ENCODE measurements around the gene MYH11.
"Not testable (repeated sequence)": the region's sequence is repeated elsewhere in the genome, so short reads cannot be mapped to it uniquely, and the experiment has no call there.

Gene MYH11

GRCh38 chr16:15743657-15744056 lies 113.2 kb downstream of the MYH11 start:
- DNase-seq: no peak

GRCh38 chr16:15742716-15743115 lies 114.1 kb downstream of the MYH11 start:
- no peak for DNase-seq

- no peak for DNase-seq
Observed at GRCh38 chr16:15741207-15741871, 115.5 kb downstream of the MYH11 start.

GRCh38 chr16:15739950-15740349 lies 116.9 kb downstream of the MYH11 start:
- no peak for DNase-seq

- DNase-seq: no peak
Observed at GRCh38 chr16:15739464-15739863, 117.4 kb downstream of the MYH11 start.

GRCh38 chr16:15737140-15737644 lies 119.6 kb downstream of the MYH11 start:
- no peak for DNase-seq

GRCh38 chr16:15736529-15736928 lies 120.3 kb downstream of the MYH11 start:
- no peak for DNase-seq

GRCh38 chr16:15735610-15736009 lies 121.2 kb downstream of the MYH11 start:
- DNase-seq: no peak

- no peak for DNase-seq
Observed at GRCh38 chr16:15732416-15732815, 124.4 kb downstream of the MYH11 start.

GRCh38 chr16:15729152-15729551 lies 127.7 kb downstream of the MYH11 start:
- no peak for DNase-seq

- not testable (repeated sequence) for DNase-seq
Observed at GRCh38 chr16:15727697-15728096, 129.1 kb downstream of the MYH11 start.

GRCh38 chr16:15726715-15727114 lies 130.1 kb downstream of the MYH11 start:
- DNase-seq: no peak

GRCh38 chr16:15725641-15726240 lies 131.1 kb downstream of the MYH11 start:
- DNase-seq: no peak

- DNase-seq: no peak
Observed at GRCh38 chr16:15723808-15724207, 133.0 kb downstream of the MYH11 start.

GRCh38 chr16:15721018-15721417 lies 135.8 kb downstream of the MYH11 start:
- no peak for DNase-seq

GRCh38 chr16:15716694-15717447 lies 140.0 kb downstream of the MYH11 start:
- no peak for DNase-seq

- DNase-seq: no peak
Observed at GRCh38 chr16:15715221-15715620, 141.6 kb downstream of the MYH11 start.

GRCh38 chr16:15714393-15715172 lies 142.2 kb downstream of the MYH11 start:
- DNase-seq: no peak

- no peak for DNase-seq
Observed at GRCh38 chr16:15708997-15709396, 147.8 kb downstream of the MYH11 start.

GRCh38 chr16:15708096-15708495 lies 148.7 kb downstream of the MYH11 start:
- DNase-seq: no peak

- no peak for DNase-seq
Observed at GRCh38 chr16:15707332-15707731, 149.5 kb downstream of the MYH11 start.

GRCh38 chr16:15705064-15705565 lies 151.7 kb downstream of the MYH11 start:
- no peak for DNase-seq

- peak; percentile 28 for DNase-seq
Observed at GRCh38 chr16:15704545-15704987, 152.3 kb downstream of the MYH11 start.

Data from NCI-H1092 treated with DMSO at 0.1 percent for 48 hours (cell line).